Measurements from ENCODE around the gene RMRP.

Gene RMRP

GRCh38 chr9:35687306-35687705 lies 29.5 kb upstream of the RMRP start:
- TF ChIP-seq CTCF (conservative IDR thresholded peaks at IDR 0.05; ENCODE audit: low read depth, low read length) = no peak
- no peak for DNase-seq (ENCODE audit: low read depth)
- H3K4me3 ChIP-seq (ENCODE audit: low read length) = peak overlapping the region; percentile 81

GRCh38 chr9:35686222-35687203 lies 28.7 kb upstream of the RMRP start:
- DNase-seq (ENCODE audit: low read depth) = no peak
- TF ChIP-seq CTCF (conservative IDR thresholded peaks at IDR 0.05; ENCODE audit: low read depth, low read length) = no peak
- peak overlapping the region; percentile 81 for H3K4me3 ChIP-seq (ENCODE audit: low read length)

- no peak for DNase-seq (ENCODE audit: low read depth)
- no peak overlapping the region for H3K4me3 ChIP-seq (ENCODE audit: low read length)
- no peak for TF ChIP-seq CTCF (conservative IDR thresholded peaks at IDR 0.05; ENCODE audit: low read depth, low read length)
Measured at GRCh38 chr9:35685506-35685905, 27.7 kb upstream of the RMRP start.

- DNase-seq (ENCODE audit: low read depth) = no peak
- TF ChIP-seq CTCF (conservative IDR thresholded peaks at IDR 0.05; ENCODE audit: low read depth, low read length) = no peak
- H3K4me3 ChIP-seq (ENCODE audit: low read length) = no peak overlapping the region
Measured at GRCh38 chr9:35684921-35685320, 27.1 kb upstream of the RMRP start.

- DNase-seq (ENCODE audit: low read depth) = no peak
- no peak overlapping the region for H3K4me3 ChIP-seq (ENCODE audit: low read length)
- TF ChIP-seq CTCF (conservative IDR thresholded peaks at IDR 0.05; ENCODE audit: low read depth, low read length) = no peak
Measured at GRCh38 chr9:35683323-35683722, 25.5 kb upstream of the RMRP start.

- no peak for TF ChIP-seq CTCF (conservative IDR thresholded peaks at IDR 0.05; ENCODE audit: low read depth, low read length)
- H3K4me3 ChIP-seq (ENCODE audit: low read length) = no peak overlapping the region
- DNase-seq (ENCODE audit: low read depth) = no peak
Measured at GRCh38 chr9:35682520-35683315, 24.9 kb upstream of the RMRP start.
